Testis (tissue), 2 donors: Measurements from ENCODE around the gene FOCAD.

ENCODE experiments used
- POLR2A ChIP-seq: fragments of 450-650 bp; IDR thresholded peaks from one replicate; pipeline ENCODE4 v1.6.1; 2017; ENCODE audit warnings: antibody characterized with exemption, mild to moderate bottlenecking, moderate library complexity
- TF ChIP-seq, protein P1 (sequence below), 3 experiments: fragments of 450-650 bp in 2 of 3; fragments of 200-600 bp in 1 of 3; sonication (generic) in 1 of 3; IDR thresholded peaks; one replicate each; pipeline ENCODE4 v1.5.1; 2016 to 2019; ENCODE audit warnings: antibody characterized with exemption in 3 of 3, mild to moderate bottlenecking in 2 of 3, moderate library complexity in 1 of 3

GRCh38 chr9:20854444-20854843 is 170.4 kb downstream of the FOCAD start:
- TF ChIP-seq, protein P1, sequence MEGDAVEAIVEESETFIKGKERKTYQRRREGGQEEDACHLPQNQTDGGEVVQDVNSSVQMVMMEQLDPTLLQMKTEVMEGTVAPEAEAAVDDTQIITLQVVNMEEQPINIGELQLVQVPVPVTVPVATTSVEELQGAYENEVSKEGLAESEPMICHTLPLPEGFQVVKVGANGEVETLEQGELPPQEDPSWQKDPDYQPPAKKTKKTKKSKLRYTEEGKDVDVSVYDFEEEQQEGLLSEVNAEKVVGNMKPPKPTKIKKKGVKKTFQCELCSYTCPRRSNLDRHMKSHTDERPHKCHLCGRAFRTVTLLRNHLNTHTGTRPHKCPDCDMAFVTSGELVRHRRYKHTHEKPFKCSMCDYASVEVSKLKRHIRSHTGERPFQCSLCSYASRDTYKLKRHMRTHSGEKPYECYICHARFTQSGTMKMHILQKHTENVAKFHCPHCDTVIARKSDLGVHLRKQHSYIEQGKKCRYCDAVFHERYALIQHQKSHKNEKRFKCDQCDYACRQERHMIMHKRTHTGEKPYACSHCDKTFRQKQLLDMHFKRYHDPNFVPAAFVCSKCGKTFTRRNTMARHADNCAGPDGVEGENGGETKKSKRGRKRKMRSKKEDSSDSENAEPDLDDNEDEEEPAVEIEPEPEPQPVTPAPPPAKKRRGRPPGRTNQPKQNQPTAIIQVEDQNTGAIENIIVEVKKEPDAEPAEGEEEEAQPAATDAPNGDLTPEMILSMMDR (IDR thresholded peaks at IDR 0.05) = no peak
- no peak for TF ChIP-seq POLR2A
